A549 (cell line): ENCODE measurements around the gene SPIB. TPM values are rescaled to one million over a fixed set of nuclear protein-coding genes. Genes with fewer than 3 reads are reported as not detected.
"Not testable (repeated sequence)": the region's sequence is repeated elsewhere in the genome, so short reads cannot be mapped to it uniquely, and the experiment has no call there.

Experiments used
- ATAC-seq, 2 experiments: fragments of 200-7000 bp in 1 of 2; fragments of >200 bp in 1 of 2; cut with Nextera tagmentation in 1 of 2; cut with Tn5 transposase in 1 of 2; 3 replicates each; pipeline versions ENCODE4 v1.8.0 to v1.9.1; 2018 to 2020; ENCODE audit warnings: mild to moderate bottlenecking in 1 of 2, moderate library complexity in 1 of 2
- CTCF ChIA-PET: fragments of 300-600 bp; sonication (Branson Sonifier 250); formaldehyde crosslinking; extraction: SDS; loops from one replicate; lab custom pipeline; 2021; ENCODE audit warnings: antibody characterized with exemption, inconsistent platforms; lab: Yijun Ruan, JAX
- POLR2A ChIA-PET: fragments of 350-600 bp; formaldehyde crosslinking; extraction: SDS; loops from one replicate; lab custom pipeline; 2021; ENCODE audit warnings: antibody characterized with exemption, inconsistent platforms; lab: Yijun Ruan, JAX
- DNase-seq, 2 experiments: peaks; one replicate each; pipeline versions ENCODE4 v3.0.0 to v3.0.0-alpha.2; 2011 to 2016; ENCODE audit warnings: low read depth in 1 of 2, low spot score in 1 of 2
- FAIRE-seq: peaks from 2 replicates; lab custom pipeline; 2011; peaks lifted over from hg19 to GRCh38; lab: Jason Lieb, UNC
- H3K27ac ChIP-seq, 2 experiments: fragments of >200 bp; sonication (Bioruptor Twin); formaldehyde crosslinking; 3 replicates each; pipeline ENCODE4 v1.5.1; 2016 to 2017
- H3K4me1 ChIP-seq: fragments of >200 bp; sonication (Bioruptor Twin); formaldehyde crosslinking; 3 replicates; pipeline ENCODE4 v1.6.1; 2016
- H3K4me2 ChIP-seq: fragments of >200 bp; sonication (Bioruptor Twin); formaldehyde crosslinking; 3 replicates; pipeline ENCODE4 v1.6.1; 2016
- H3K4me3 ChIP-seq: fragments of >200 bp; sonication (Bioruptor Twin); formaldehyde crosslinking; 3 replicates; pipeline ENCODE4 v1.5.1; 2016
- H3K9me3 ChIP-seq: fragments of >200 bp; sonication (Bioruptor Twin); formaldehyde crosslinking; 3 replicates; pipeline ENCODE4 v1.6.1; 2016
- BCL3 ChIP-seq: fragments of >200 bp; sonication (Bioruptor Twin); formaldehyde crosslinking; IDR thresholded peaks from 3 replicates; pipeline ENCODE4 v1.6.1; 2016
- CBX2 ChIP-seq: fragments of 200-600 bp; sonication (generic); IDR thresholded peaks from 2 replicates; pipeline ENCODE4 v1.6.1; 2016; ENCODE audit warnings: low read depth, mild to moderate bottlenecking, borderline replicate concordance
- CBX8 ChIP-seq: fragments of 200-600 bp; sonication (generic); IDR thresholded peaks from 2 replicates; pipeline ENCODE4 v1.6.1; 2016
- EHF ChIP-seq: fragments of 250-450 bp; sonication (Bioruptor Pico); IDR thresholded peaks from 2 replicates; pipeline ENCODE4 v1.5.0; 2020; ENCODE audit warnings: mild to moderate bottlenecking
- ELK1 ChIP-seq: fragments of 150-350 bp; IDR thresholded peaks from 2 replicates; pipeline ENCODE4 v1.6.1; 2014; ENCODE audit warnings: low read depth, mild to moderate bottlenecking, low read length
- EP300 ChIP-seq, 2 experiments: fragments of >200 bp; sonication (Bioruptor Twin); formaldehyde crosslinking; IDR thresholded peaks; 2 replicates in 1 of 2; 3 replicates in 1 of 2; pipeline ENCODE4 v1.6.1; 2016 to 2017
- FOSB ChIP-seq: fragments of 250-450 bp; sonication (Bioruptor Pico); IDR thresholded peaks from 2 replicates; pipeline ENCODE4 v1.5.0; 2020; ENCODE audit warnings: mild to moderate bottlenecking, moderate library complexity
- FOSL2 ChIP-seq, 2 experiments: fragments of 450-650 bp in 1 of 2; fragments of >200 bp in 1 of 2; sonication (Bioruptor Twin) in 1 of 2; formaldehyde crosslinking; IDR thresholded peaks; 2 replicates each; pipeline versions ENCODE4 v1.5.0 to v1.6.1; 2016 to 2020; ENCODE audit warnings: mild to moderate bottlenecking in 1 of 2, moderate library complexity in 1 of 2
- FOXS1 ChIP-seq: fragments of 250-450 bp; sonication (Bioruptor Pico); IDR thresholded peaks from 2 replicates; pipeline ENCODE4 v1.5.0; 2020; ENCODE audit warnings: mild to moderate bottlenecking, moderate library complexity
- GATA3 ChIP-seq: IDR thresholded peaks from 2 replicates; pipeline ENCODE4 v1.6.1; 2012; ENCODE audit warnings: borderline replicate concordance
- HES2 ChIP-seq: fragments of >200 bp; sonication (Bioruptor Twin); formaldehyde crosslinking; IDR thresholded peaks from 2 replicates; pipeline ENCODE4 v1.6.1; 2016
- HEYL ChIP-seq: fragments of 250-450 bp; sonication (Bioruptor Pico); IDR thresholded peaks from 2 replicates; pipeline ENCODE4 v1.8.0; 2021; ENCODE audit warnings: mild to moderate bottlenecking, moderate library complexity
- HOXA7 ChIP-seq: fragments of 250-450 bp; sonication (Bioruptor Pico); IDR thresholded peaks from 2 replicates; pipeline ENCODE4 v1.5.0; 2020; ENCODE audit warnings: mild to moderate bottlenecking, moderate library complexity
- HOXB5 ChIP-seq: fragments of 250-450 bp; sonication (Bioruptor Pico); IDR thresholded peaks from 2 replicates; pipeline ENCODE4 v1.5.0; 2020; ENCODE audit warnings: mild to moderate bottlenecking, moderate library complexity
- KDM5A ChIP-seq: fragments of 200-600 bp; sonication (generic); IDR thresholded peaks from 2 replicates; pipeline ENCODE4 v1.6.1; 2016; ENCODE audit warnings: antibody characterized with exemption, mild to moderate bottlenecking
- MYC ChIP-seq: IDR thresholded peaks from 2 replicates; pipeline ENCODE4 v1.6.1; 2012; ENCODE audit warnings: mild to moderate bottlenecking, inconsistent platforms, low read length, improper control_type of control experiment, borderline replicate concordance
- NFE2L2 ChIP-seq: fragments of 150-350 bp; conservative IDR thresholded peaks from 2 replicates; pipeline ENCODE4 v1.6.1; 2014; ENCODE audit warnings: low read length
- RARB ChIP-seq: fragments of 250-450 bp; sonication (Bioruptor Pico); IDR thresholded peaks from 2 replicates; pipeline ENCODE4 v1.8.0; 2021; ENCODE audit warnings: mild to moderate bottlenecking, moderate library complexity
- REST ChIP-seq: fragments of 200-600 bp; sonication (generic); IDR thresholded peaks from 2 replicates; pipeline ENCODE4 v1.6.1; 2016; ENCODE audit warnings: antibody characterized with exemption, mild to moderate bottlenecking, moderate library complexity
- SMC3 ChIP-seq: fragments of >200 bp; sonication (Bioruptor Twin); formaldehyde crosslinking; IDR thresholded peaks from 3 replicates; pipeline ENCODE4 v1.6.1; 2018; ENCODE audit warnings: inconsistent platforms
- ZC3H11A ChIP-seq: fragments of 450-650 bp; IDR thresholded peaks from 2 replicates; pipeline ENCODE4 v1.6.1; 2014; ENCODE audit warnings: antibody characterized with exemption, mild to moderate bottlenecking
- WGBS: methylation state at CpG from one replicate; pipeline ENCODE4 v1.1.6; 2017; ENCODE audit errors: missing lambda C conversion rate; 5-methylcytosine and 5-hydroxymethylcytosine counted together
- polyA plus RNA-seq, 4 experiments: library from polyadenylated mRNA; depleted of rRNA in 3 of 4; stranded (reverse); fragments of >200 nt; fragmentation: RNase III in 1 of 4; extraction: RNeasy Plus Mini Kit Qiagen cat#74134 plus additional on column Dnase treatment in 1 of 4; gene quantifications; 2 replicates in 3 of 4; 3 replicates in 1 of 4; pipeline ENCODE4 v1.2.3, GENCODE V29; 2011 to 2017

The SPIB gene
- polyA plus RNA-seq, 2 of the 4 experiments (the other 2 are of a cell fraction) = 0.03 TPM; not detected in 1

- WGBS = 1% methylated on average over 3 of the region's 3 CpGs
- CTCF ChIA-PET = interaction anchor here (1.4 to 4.7 kb wide), 5 partner anchors 8 to 117 kb away, joined by 3 to 28 read pairs (median 10); no protein-coding TSS in a partner anchor
- POLR2A ChIA-PET = not testable (repeated sequence)
Observed at GRCh38 chr19:50473336-50473735, 54.6 kb downstream of the SPIB start.

GRCh38 chr19:50475101-50475568, 56.4 kb downstream of the SPIB start:
- no peaks in the 10 kb centered on the region for H3K9me3 ChIP-seq
- no peak for ATAC-seq
- CTCF ChIA-PET = interaction anchor here (1.0 to 4.7 kb wide), 7 partner anchors 9 to 118 kb away, joined by 3 to 28 read pairs (median 9); no protein-coding TSS in a partner anchor
- peaks cover 12% of the 10 kb centered on the region for H3K4me1 ChIP-seq
- TF ChIP-seq ZC3H11A = no peak
- H3K27ac ChIP-seq = no peak overlapping the region
- H3K4me2 ChIP-seq = no peak overlapping the region
- 68% methylated on average over 12 of the region's 12 CpGs for WGBS
- POLR2A ChIA-PET = no interaction called here
- no peak for DNase-seq
- no peak overlapping the region for H3K4me3 ChIP-seq
- FAIRE-seq = no peak

More at GRCh38 chr19:50473336-50473735, 54.6 kb downstream of the SPIB start:
- H3K4me3 ChIP-seq; H3K9me3 ChIP-seq; H3K4me2 ChIP-seq; ATAC-seq; TF ChIP-seq FOSL2 (IDR thresholded peaks at IDR 0.05): not testable (repeated sequence)
- peak; percentile 49; the same call in 1 of the 2 replicates for TF ChIP-seq FOSL2 (CRISPR knock-in tag; IDR thresholded peaks at IDR 0.05)
- TF ChIP-seq, all 56 proteins: peak for 1; not testable (repeated sequence) for 55
- FAIRE-seq, H3K27ac ChIP-seq, DNase-seq: not testable (repeated sequence)
- peaks cover 12% of the 10 kb centered on the region for H3K4me1 ChIP-seq

- H3K4me3 ChIP-seq = peak overlapping the region; percentile 86; the same call in 2 of the 3 replicates
- DNase-seq (no peak), ATAC-seq (no peak; a peak in 3 of 6 replicates), FAIRE-seq (no peak)
- no peak for TF ChIP-seq GATA3
- ChIA-PET CTCF (interaction anchor here (1.0 to 4.7 kb wide), 5 partner anchors 9 to 119 kb away, joined by 3 to 28 read pairs (median 10); no protein-coding TSS in a partner anchor), POLR2A (no interaction called here)
- peaks cover 12% of the 10 kb centered on the region for H3K4me1 ChIP-seq
- H3K4me2 ChIP-seq = peak overlapping the region; percentile 97
- no peaks in the 10 kb centered on the region for H3K9me3 ChIP-seq
- WGBS = 77% methylated on average over 29 of the region's 29 CpGs
- H3K27ac ChIP-seq = peak overlapping the region in 1 of 2 experiments; percentile 55; a peak in 3 of 6 replicates
Observed at GRCh38 chr19:50475736-50476223, 57.0 kb downstream of the SPIB start.

GRCh38 chr19:50476224-50476906, 57.6 kb downstream of the SPIB start, which contains the start of the genes EMC10 and GARIN5A:
TSS of gene EMC10 (plus strand) at chr19:50476507. CDS start at chr19:50476545, 38 bp downstream.
TSS of gene GARIN5A (minus strand) at chr19:50476848. CDS start at chr19:50476388, 460 bp downstream.
- DNase-seq (peak; percentile 99), ATAC-seq (peak; percentile 73 to 91), FAIRE-seq (no peak)
- 2% methylated on average over 40 of the region's 58 CpGs for WGBS
- H3K4me1 ChIP-seq = peaks cover 12% of the 10 kb centered on the region
- ChIA-PET CTCF (interaction anchor here (4.7 kb wide), 1 partner anchor 15 kb away, joined by 28 read pairs; no protein-coding TSS in a partner anchor), POLR2A (no interaction called here)
- H3K9me3 ChIP-seq = no peaks in the 10 kb centered on the region
- H3K4me2 ChIP-seq = peak within 1 kb of the TSS; percentile 97
- peak within 1 kb of the TSS; percentile 87 to 93 for H3K27ac ChIP-seq
- H3K4me3 ChIP-seq = peak within 1 kb of the TSS; percentile 86
- TF ChIP-seq MYC (peak; percentile 27; the same call in 1 of the 2 replicates), CBX8 (no peak), FOXS1 (CRISPR knock-in tag) (no peak), EP300 (IDR thresholded peaks at IDR 0.05) (no peak), CBX2 (no peak), HOXB5 (CRISPR knock-in tag) (no peak), KDM5A (0 out of 2 replicates have a peak, but pooled peaks have one; percentile 36), HOXA7 (CRISPR knock-in tag) (no peak), EHF (CRISPR knock-in tag) (no peak), NFE2L2 (no peak), SMC3 (no peak), HEYL (no peak), REST (no peak), RARB (CRISPR knock-in tag) (no peak), FOSL2 (IDR thresholded peaks at IDR 0.05) (no peak), FOSL2 (CRISPR knock-in tag; IDR thresholded peaks at IDR 0.05) (peak; percentile 95), FOSB (CRISPR knock-in tag) (no peak), HES2 (no peak), BCL3 (peak; percentile 95), ELK1 (no peak)
